A673 (cell line): ENCODE results near the gene ANKHD1. TPM values are rescaled to one million over a fixed set of nuclear protein-coding genes. Genes with fewer than 3 reads are reported as not detected.
A peak's percentile ranks its signal among the peaks of the same experiment; 100 is the strongest.

Experiments
- BruUV-seq: library from RNA; stranded (reverse); fragments of 400-500 nt; replicated peaks from 2 replicates; lab custom pipeline; 2021; lab: Mats Ljungman, UMichigan
- CTCF ChIA-PET: fragments of 300-600 bp; sonication (Branson Sonifier 250); formaldehyde crosslinking; loops from one replicate; lab custom pipeline; 2022; ENCODE audit warnings: antibody characterized with exemption; lab: Charles Lee
- POLR2A ChIA-PET: fragments of 300-600 bp; sonication (Branson Sonifier 250); formaldehyde crosslinking; loops from one replicate; lab custom pipeline; 2022; ENCODE audit warnings: antibody characterized with exemption; ENCODE audit not compliant: low non-redundant PET; lab: Charles Lee
- DNase-seq: peaks from one replicate; pipeline ENCODE4 v3.0.0-alpha.2; 2015; ENCODE audit warnings: low spot score
- H3K27ac ChIP-seq: fragments of 200-600 bp; sonication (generic); 2 replicates; pipeline ENCODE4 v1.5.1; 2016; ENCODE audit warnings: mixed run types, low read depth, mild to moderate bottlenecking, mixed read lengths, antibody characterized with exemption, low read length; ENCODE audit not compliant: poor library complexity, severe bottlenecking
- H3K27me3 ChIP-seq: fragments of 200-600 bp; sonication (generic); replicated peaks from 2 replicates; pipeline ENCODE4 v1.6.1; 2017; ENCODE audit warnings: mixed run types, low read depth, mild to moderate bottlenecking, mixed read lengths, antibody characterized with exemption, low read length; ENCODE audit not compliant: insufficient read depth, poor library complexity
- H3K36me3 ChIP-seq: fragments of 200-600 bp; sonication (generic); 2 replicates; pipeline ENCODE4 v1.6.1; 2016; ENCODE audit warnings: mixed run types, mild to moderate bottlenecking, mixed read lengths, antibody characterized with exemption, low read length; ENCODE audit not compliant: insufficient read depth, poor library complexity, severe bottlenecking
- H3K4me1 ChIP-seq: fragments of 200-600 bp; sonication (generic); 2 replicates; pipeline ENCODE4 v1.6.1; 2017; ENCODE audit warnings: mixed run types, mild to moderate bottlenecking, mixed read lengths, antibody characterized with exemption, low read length; ENCODE audit not compliant: insufficient read depth, poor library complexity, severe bottlenecking
- H3K4me3 ChIP-seq: fragments of 200-600 bp; sonication (generic); 2 replicates; pipeline ENCODE4 v1.5.1; 2016; ENCODE audit warnings: low read depth, mixed run types, mild to moderate bottlenecking, mixed read lengths, low read length; ENCODE audit not compliant: poor library complexity, severe bottlenecking
- H3K9me3 ChIP-seq: fragments of 200-600 bp; sonication (generic); 2 replicates; pipeline ENCODE4 v1.6.1; 2016; ENCODE audit warnings: mixed run types, low read depth, mild to moderate bottlenecking, mixed read lengths, antibody characterized with exemption, low read length; ENCODE audit not compliant: poor library complexity, severe bottlenecking
- EZH2 ChIP-seq: fragments of 200-600 bp; sonication (generic); IDR thresholded peaks from 2 replicates; pipeline ENCODE4 v1.6.1; 2017; ENCODE audit warnings: borderline replicate concordance, low read depth, mild to moderate bottlenecking, mixed read lengths, antibody characterized with exemption, low read length; ENCODE audit not compliant: poor library complexity, severe bottlenecking
- intact Hi-C: fragments of 100-400 bp; cut with micrococcal nuclease; formaldehyde crosslinking; loops from one replicate; pipeline ENCODE4 v1.10.0; 2022; ENCODE audit not compliant: unreplicated experiment
- total RNA-seq: library from RNA; stranded (reverse); gene quantifications from 2 replicates; pipeline ENCODE4 v1.2.3, GENCODE V29; 2021
- TF ChIP-seq, protein P1 (sequence below): fragments of 300-800, 200-600 bp; sonication (generic); conservative IDR thresholded peaks from 2 replicates; pipeline ENCODE4 v1.5.1; 2017; ENCODE audit warnings: low read depth, mild to moderate bottlenecking, antibody characterized with exemption, low read length, moderate library complexity, mixed read lengths

Gene ANKHD1
- total RNA-seq, 1 experiment from 2014 or later, result 169 TPM

GRCh38 chr5:140561753-140562523 lies 160.3 kb downstream of the ANKHD1 start:
- Histone ChIP-seq H3K27ac (no peak overlapping the region), H3K9me3 (no peaks in the 10 kb centered on the region), H3K36me3 (peaks cover 8% of the 10 kb centered on the region), H3K4me3 (no peak overlapping the region), H3K27me3 (no peaks in the 10 kb centered on the region), H3K4me1 (peaks cover 20% of the 10 kb centered on the region)
- TF ChIP-seq, protein P1, sequence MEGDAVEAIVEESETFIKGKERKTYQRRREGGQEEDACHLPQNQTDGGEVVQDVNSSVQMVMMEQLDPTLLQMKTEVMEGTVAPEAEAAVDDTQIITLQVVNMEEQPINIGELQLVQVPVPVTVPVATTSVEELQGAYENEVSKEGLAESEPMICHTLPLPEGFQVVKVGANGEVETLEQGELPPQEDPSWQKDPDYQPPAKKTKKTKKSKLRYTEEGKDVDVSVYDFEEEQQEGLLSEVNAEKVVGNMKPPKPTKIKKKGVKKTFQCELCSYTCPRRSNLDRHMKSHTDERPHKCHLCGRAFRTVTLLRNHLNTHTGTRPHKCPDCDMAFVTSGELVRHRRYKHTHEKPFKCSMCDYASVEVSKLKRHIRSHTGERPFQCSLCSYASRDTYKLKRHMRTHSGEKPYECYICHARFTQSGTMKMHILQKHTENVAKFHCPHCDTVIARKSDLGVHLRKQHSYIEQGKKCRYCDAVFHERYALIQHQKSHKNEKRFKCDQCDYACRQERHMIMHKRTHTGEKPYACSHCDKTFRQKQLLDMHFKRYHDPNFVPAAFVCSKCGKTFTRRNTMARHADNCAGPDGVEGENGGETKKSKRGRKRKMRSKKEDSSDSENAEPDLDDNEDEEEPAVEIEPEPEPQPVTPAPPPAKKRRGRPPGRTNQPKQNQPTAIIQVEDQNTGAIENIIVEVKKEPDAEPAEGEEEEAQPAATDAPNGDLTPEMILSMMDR, result no peak
- TF ChIP-seq EZH2, result no peak
- no peak for DNase-seq
- CTCF ChIA-PET, result no interaction called here
- no TSS peak for BruUV-seq
- intact Hi-C loops, result loop anchor here (5.0 kb wide), 1 partner anchor 75 kb away; the partner anchor contains the start of gene TMCO6
- POLR2A ChIA-PET, result no interaction called here

- Histone ChIP-seq H3K36me3 (peaks cover 21% of the 10 kb centered on the region), H3K4me3 (peak overlapping the region; percentile 66), H3K27ac (peak overlapping the region; percentile 92), H3K4me1 (peaks cover 15% of the 10 kb centered on the region), H3K27me3 (no peaks in the 10 kb centered on the region), H3K9me3 (no peaks in the 10 kb centered on the region)
- BruUV-seq, result TSS peak; percentile 67
- ChIA-PET CTCF (no interaction called here), POLR2A (interaction anchor here (0.6 kb wide), 2 partner anchors 159 to 562 kb away, joined by 4 to 15 read pairs; no protein-coding TSS in a partner anchor)
- intact Hi-C loops, result loop anchor here (5.0 kb wide), 1 partner anchor 74 kb away; the partner anchor contains the start of gene TMCO6
- no peak for DNase-seq
- TF ChIP-seq, protein P1, result no peak
Observed at GRCh38 chr5:140563596-140563995, 162.0 kb downstream of the ANKHD1 start.

DNA sequence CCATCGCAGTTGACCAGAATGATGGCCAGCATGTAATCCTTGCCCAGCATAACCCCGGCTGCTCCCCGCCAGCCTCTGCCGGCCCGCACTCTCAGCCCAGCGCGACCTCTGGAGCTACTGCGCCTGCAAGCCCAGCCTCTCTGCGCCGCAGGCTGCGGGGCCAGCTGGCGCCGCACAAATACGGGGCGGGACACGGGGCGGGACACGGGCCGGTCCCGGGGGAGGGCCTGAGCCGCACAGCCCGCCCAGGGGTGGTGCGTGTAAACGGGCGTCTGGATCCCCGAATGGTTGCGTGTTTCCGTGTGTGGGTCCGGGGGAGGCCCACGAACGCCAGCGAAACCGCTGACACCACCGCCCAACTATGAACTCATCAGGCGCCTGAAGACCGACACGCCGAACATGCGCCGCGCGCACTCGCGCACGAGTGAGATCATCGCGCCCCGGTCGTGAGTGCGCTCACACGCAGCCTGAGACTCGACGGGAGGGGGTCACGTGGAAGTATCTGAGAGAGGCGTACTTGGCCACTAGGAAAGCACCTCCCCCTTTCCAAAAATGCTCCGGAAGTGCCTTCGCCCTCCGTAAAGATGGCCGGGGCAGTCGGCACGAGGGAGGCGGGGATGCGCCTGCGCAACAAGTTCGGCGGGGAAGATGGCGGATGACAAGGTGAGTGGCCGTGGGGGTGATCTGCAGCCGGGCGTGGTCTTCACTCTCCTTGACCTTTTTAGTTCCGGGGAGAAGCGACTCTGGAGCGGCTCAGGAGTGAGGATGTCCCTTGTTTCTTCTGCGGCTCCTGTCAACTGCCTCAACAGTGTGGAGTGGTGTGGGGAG lies 162.8 kb downstream of the ANKHD1 start, which contains the start of the genes APBB3 and SLC35A4:
APBB3 (minus strand) TSS at position 403 of the 828 bp plus-strand sequence; CDS start at position 50, 353 bp downstream.
SLC35A4 (plus strand) TSS at position 633 of the 828 bp plus-strand sequence. CDS start 2,342 bp downstream, outside the sequence.
- intact Hi-C loops, result loop anchor here (5.0 kb wide), 1 partner anchor 73 kb away; the partner anchor contains the start of gene TMCO6
- no TSS peak for BruUV-seq
- H3K9me3 ChIP-seq, result no peaks in the 10 kb centered on the region
- H3K27ac ChIP-seq, result peak within 1 kb of the TSS; percentile 92
- POLR2A ChIA-PET, result interaction anchor here (0.6 kb wide), 2 partner anchors 160 to 561 kb away, joined by 4 to 15 read pairs; no protein-coding TSS in a partner anchor
- no peaks in the 10 kb centered on the region for H3K27me3 ChIP-seq
- CTCF ChIA-PET, result no interaction called here
- TF ChIP-seq EZH2, result no peak
- TF ChIP-seq, protein P1, result no peak
- DNase-seq, result peak; percentile 99
- H3K4me3 ChIP-seq, result peak within 1 kb of the TSS; percentile 66
- peaks cover 15% of the 10 kb centered on the region for H3K4me1 ChIP-seq
- peaks cover 21% of the 10 kb centered on the region for H3K36me3 ChIP-seq
